Tibial artery (tissue), 4 donors: ENCODE measurements around the gene BMPR1B.

Source experiments
- DNase-seq, 2 donors: peaks; one replicate each; pipeline ENCODE4 v3.0.0-alpha.2; 2019
- H3K27ac ChIP-seq, 2 donors: fragments of 200-600 bp; sonication (generic) in 1 of 2; 1 replicate in 1 of 2; 2 replicates in 1 of 2; pipeline ENCODE4 v1.5.1; 2018 to 2019; ENCODE audit warnings: mild to moderate bottlenecking in 1 of 2
- H3K27me3 ChIP-seq, 2 donors: fragments of 200-600 bp; sonication (generic) in 1 of 2; one replicate each; pipeline versions ENCODE4 v1.5.1 to v1.6.0; 2016 to 2019
- H3K36me3 ChIP-seq, 3 donors: fragments of 200-600 bp; sonication (generic) in 2 of 3; one replicate each; pipeline ENCODE4 v1.5.1; 2016 to 2019; ENCODE audit warnings: mild to moderate bottlenecking in 2 of 3
- H3K4me1 ChIP-seq, 4 donors: fragments of 200-600 bp; sonication (generic) in 2 of 4; 1 replicate in 3 of 4; 2 replicates in 1 of 4; pipeline ENCODE4 v1.5.1; 2016 to 2019
- H3K4me3 ChIP-seq, 2 donors: fragments of 200-600 bp; sonication (generic) in 1 of 2; 1 replicate in 1 of 2; 2 replicates in 1 of 2; pipeline ENCODE4 v1.5.1; 2018 to 2019; ENCODE audit warnings: mild to moderate bottlenecking in 2 of 2
- H3K9me3 ChIP-seq, 3 donors: fragments of 200-600 bp; sonication (generic) in 1 of 3; one replicate each; pipeline ENCODE4 v1.5.1; 2016 to 2019
- CTCF ChIP-seq, 2 experiments: fragments of 200-600 bp in 1 of 2; fragments of 450-650 bp in 1 of 2; IDR thresholded peaks; one replicate each; pipeline ENCODE4 v1.5.1; 2017 to 2019; ENCODE audit warnings: antibody characterized with exemption in 2 of 2, mild to moderate bottlenecking in 1 of 2, moderate library complexity in 1 of 2
- intact Hi-C: fragments of 100-400 bp; cut with DNase I; formaldehyde crosslinking; loops from one replicate; pipeline ENCODE4 v1.15.0; 2023; ENCODE audit warnings: low total_unique reads

The BMPR1B gene

GRCh38 chr4:95066050-95066449 lies 308.3 kb downstream of the BMPR1B start:
- intact Hi-C loops = no loop called here
- TF ChIP-seq CTCF (IDR thresholded peaks at IDR 0.05) = no peak
- no peaks in the 10 kb centered on the region for H3K9me3 ChIP-seq
- H3K4me3 ChIP-seq = no peak overlapping the region
- H3K27me3 ChIP-seq = no peaks in the 10 kb centered on the region
- no peak overlapping the region for H3K27ac ChIP-seq
- peaks cover 0 to 17% (median 0%) of the 10 kb centered on the region in 4 donors for H3K4me1 ChIP-seq
- H3K36me3 ChIP-seq = no peaks in the 10 kb centered on the region
- DNase-seq = no peak

GRCh38 chr4:95068401-95068800 lies 310.6 kb downstream of the BMPR1B start:
- H3K4me3 ChIP-seq = no peak overlapping the region
- H3K27me3 ChIP-seq = no peaks in the 10 kb centered on the region
- TF ChIP-seq CTCF (IDR thresholded peaks at IDR 0.05) = no peak
- peaks cover 0 to 17% (median 0%) of the 10 kb centered on the region in 4 donors for H3K4me1 ChIP-seq
- no peaks in the 10 kb centered on the region for H3K36me3 ChIP-seq
- DNase-seq = no peak
- H3K9me3 ChIP-seq = no peaks in the 10 kb centered on the region
- no peak overlapping the region for H3K27ac ChIP-seq
- intact Hi-C loops = no loop called here

GRCh38 chr4:95068818-95069478 lies 311.2 kb downstream of the BMPR1B start:
- intact Hi-C loops = no loop called here
- H3K4me1 ChIP-seq = peaks cover 0 to 17% (median 0%) of the 10 kb centered on the region in 4 donors
- no peak for TF ChIP-seq CTCF (IDR thresholded peaks at IDR 0.05)
- H3K27me3 ChIP-seq = no peaks in the 10 kb centered on the region
- no peaks in the 10 kb centered on the region for H3K36me3 ChIP-seq
- H3K4me3 ChIP-seq = no peak overlapping the region
- no peak for DNase-seq
- H3K9me3 ChIP-seq = no peaks in the 10 kb centered on the region
- H3K27ac ChIP-seq = no peak overlapping the region

- intact Hi-C loops = no loop called here
- Histone ChIP-seq H3K27me3 (no peaks in the 10 kb centered on the region), H3K4me3 (no peak overlapping the region), H3K36me3 (no peaks in the 10 kb centered on the region), H3K4me1 (peaks cover 0 to 7% (median 0%) of the 10 kb centered on the region in 4 donors), H3K9me3 (no peaks in the 10 kb centered on the region), H3K27ac (no peak overlapping the region)
- no peak for TF ChIP-seq CTCF (IDR thresholded peaks at IDR 0.05)
- no peak for DNase-seq
These were observed 314.1 kb downstream of the BMPR1B start for GRCh38 chr4:95071851-95072250.

- no peak for TF ChIP-seq CTCF (IDR thresholded peaks at IDR 0.05)
- H3K4me3 ChIP-seq = no peak overlapping the region
- intact Hi-C loops = no loop called here
- no peak for DNase-seq
- no peaks in the 10 kb centered on the region for H3K36me3 ChIP-seq
- no peak overlapping the region for H3K27ac ChIP-seq
- H3K27me3 ChIP-seq = no peaks in the 10 kb centered on the region
- H3K4me1 ChIP-seq = no peaks in the 10 kb centered on the region
- no peaks in the 10 kb centered on the region for H3K9me3 ChIP-seq
These were observed 315.9 kb downstream of the BMPR1B start for GRCh38 chr4:95073646-95074045.

- DNase-seq = no peak
- intact Hi-C loops = no loop called here
- Histone ChIP-seq H3K9me3 (no peaks in the 10 kb centered on the region), H3K27me3 (no peaks in the 10 kb centered on the region), H3K36me3 (no peaks in the 10 kb centered on the region), H3K27ac (no peak overlapping the region), H3K4me1 (no peaks in the 10 kb centered on the region), H3K4me3 (no peak overlapping the region)
- TF ChIP-seq CTCF (IDR thresholded peaks at IDR 0.05) = no peak
These were observed 320.1 kb downstream of the BMPR1B start for GRCh38 chr4:95077864-95078263.
